NCI-H2196 (cell line): ENCODE data around the gene NFYA.

ENCODE experiments used
- DNase-seq: peaks from one replicate; lab custom pipeline; 2025; ENCODE audit not compliant: unreplicated experiment; lab: John Stamatoyannopoulos, UW

The NFYA gene

DNA sequence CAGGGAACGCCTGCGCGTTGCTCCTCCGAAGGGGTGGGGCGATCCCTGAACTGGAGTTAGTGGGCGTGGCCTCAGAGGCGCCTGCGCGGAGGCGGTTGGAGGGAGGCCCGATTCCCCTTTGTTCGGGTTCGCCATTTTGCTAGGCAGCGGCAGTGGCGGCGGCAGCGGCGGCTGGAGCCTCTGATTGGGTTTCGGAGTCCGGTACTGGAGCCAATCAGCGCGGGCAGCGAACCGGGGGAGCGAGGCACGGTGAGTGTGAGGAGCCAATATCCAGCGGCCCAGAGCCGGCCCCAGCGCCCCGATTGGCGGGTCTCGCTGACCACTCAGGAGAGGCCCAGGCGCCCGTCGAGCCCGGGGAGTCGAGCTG, at the start of gene NFYA:
NFYA (plus strand) TSS at position 139 of the 367 bp plus-strand sequence. CDS start 6,116 bp downstream, outside the sequence.
- DNase-seq = no peak

- DNase-seq = no peak
These were observed 49.7 kb upstream of the NFYA start for GRCh38 chr6:41023114-41023513.

GRCh38 chr6:41025966-41026530, 46.7 kb upstream of the NFYA start:
- no peak for DNase-seq

- no peak for DNase-seq
These were observed 45.5 kb upstream of the NFYA start for GRCh38 chr6:41027241-41027640.

DNA sequence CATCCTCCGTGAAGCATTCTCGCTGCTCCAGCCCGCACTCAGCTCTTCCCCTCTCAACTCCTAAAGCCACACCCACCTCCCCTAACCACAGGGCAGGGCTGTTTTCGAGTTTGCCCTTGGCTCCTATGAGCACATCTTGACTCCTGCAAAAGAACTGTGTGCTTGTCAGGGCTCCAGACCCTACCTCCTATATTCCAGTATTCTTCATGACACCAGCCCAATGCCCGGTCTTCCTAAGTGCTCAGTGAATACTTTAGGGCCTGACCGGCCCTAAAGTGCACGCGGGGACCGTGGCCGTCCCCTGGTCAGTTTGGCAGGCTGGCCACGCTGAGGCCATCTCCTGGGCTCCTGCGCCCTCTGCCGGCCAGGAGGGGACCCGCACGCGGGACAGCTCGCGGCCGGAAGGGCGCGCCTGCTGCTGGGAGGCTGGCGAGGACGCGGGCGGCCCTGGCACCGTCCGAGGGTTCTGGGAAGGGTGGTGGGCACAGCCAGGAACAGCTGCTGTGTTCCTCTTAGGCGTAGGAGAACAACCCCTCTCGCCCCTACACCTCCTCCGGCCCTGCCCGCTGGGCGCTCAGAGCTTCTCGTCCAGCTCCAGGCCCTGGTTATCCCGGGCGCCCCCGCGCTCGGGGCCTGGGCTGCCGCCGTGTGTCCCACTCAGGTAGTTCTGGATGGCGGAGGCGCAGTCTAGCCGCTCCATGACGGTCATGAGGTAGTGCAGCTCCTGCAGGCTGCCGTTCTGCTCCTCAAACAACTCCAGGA, 44.8 kb upstream of the NFYA start:
- peak; percentile 60 for DNase-seq

DNA sequence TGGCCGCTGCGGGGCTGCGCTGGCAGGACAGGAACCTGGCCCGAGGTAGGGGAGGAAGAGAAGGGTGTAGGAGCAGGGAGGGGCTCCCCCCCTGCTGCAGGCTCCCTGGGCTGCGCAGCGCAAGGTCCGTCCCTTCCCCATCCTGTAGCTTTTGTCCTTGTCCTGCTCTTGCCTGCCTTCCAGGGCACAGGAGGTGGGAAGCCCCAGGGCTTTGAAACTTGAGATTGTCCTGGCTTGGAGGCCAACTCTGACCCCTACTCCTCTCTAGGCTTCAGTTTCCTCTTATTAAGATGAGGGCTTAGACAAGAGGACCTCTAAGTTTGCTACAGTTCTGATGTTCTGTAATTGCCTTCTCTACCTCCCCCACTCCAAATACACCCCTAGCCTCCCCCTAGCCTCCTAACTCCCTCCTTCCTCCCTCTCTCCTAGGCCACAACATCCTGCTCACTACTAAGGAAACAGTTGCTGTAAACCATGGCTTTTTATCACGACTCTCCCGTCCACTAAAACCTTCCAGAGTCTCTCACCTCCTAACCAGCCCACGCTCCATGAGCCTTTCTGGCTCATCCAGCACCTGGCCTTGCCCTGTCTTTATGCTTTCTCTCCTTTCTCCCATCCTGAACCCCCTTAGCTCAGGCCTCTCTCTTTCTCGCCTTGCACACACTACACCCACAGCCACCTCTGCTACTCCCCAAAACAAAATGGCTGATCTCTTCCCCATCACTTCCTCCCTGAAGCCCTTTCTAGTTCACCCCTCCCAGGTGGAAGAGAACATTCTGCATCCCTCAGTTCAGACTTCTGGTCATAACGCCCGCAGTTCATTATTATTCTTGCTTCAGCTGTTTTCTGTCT, 44.0 kb upstream of the NFYA start:
- DNase-seq = peak; percentile 12

GRCh38 chr6:41032830-41033229, 39.9 kb upstream of the NFYA start:
- DNase-seq = no peak

DNA sequence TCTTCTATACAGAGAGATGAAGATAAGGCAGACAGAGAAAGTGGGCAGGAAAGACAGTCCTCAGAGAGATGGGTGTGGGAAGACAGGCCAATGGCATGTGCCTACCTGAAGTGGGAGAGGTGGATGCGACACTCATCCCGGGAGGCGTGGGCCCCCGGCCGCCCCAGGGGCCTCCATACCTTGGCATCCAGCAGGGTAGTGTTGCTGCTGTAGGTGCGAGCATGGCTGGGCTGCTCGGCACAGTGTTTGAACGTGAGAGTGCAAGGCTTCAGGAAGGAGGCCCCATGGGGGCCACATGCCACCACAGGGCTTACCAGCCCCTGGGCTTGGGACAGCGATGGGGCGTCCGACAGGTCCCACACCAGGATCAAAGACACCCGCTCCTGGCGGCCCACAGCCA, 39.0 kb upstream of the NFYA start:
- DNase-seq = no peak

DNA sequence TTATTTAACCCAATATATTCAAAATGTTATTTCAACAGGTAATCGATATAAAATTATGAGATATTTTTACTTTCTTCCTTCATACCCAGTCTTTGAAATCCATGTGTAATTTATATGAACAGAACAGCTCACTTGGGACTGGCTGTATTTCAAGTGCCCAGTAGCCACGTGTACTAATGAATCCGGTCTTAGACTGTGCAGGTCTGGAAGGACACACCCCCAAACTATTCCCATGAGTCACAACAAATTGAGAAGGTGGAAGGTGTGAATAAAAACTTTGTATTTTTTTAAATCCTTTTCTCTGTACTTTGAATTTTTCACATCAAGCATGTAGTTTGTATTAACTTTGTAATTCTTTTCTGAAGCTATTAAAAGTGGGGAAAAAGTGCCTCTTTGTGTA, 36.6 kb upstream of the NFYA start:
- no peak for DNase-seq

DNA sequence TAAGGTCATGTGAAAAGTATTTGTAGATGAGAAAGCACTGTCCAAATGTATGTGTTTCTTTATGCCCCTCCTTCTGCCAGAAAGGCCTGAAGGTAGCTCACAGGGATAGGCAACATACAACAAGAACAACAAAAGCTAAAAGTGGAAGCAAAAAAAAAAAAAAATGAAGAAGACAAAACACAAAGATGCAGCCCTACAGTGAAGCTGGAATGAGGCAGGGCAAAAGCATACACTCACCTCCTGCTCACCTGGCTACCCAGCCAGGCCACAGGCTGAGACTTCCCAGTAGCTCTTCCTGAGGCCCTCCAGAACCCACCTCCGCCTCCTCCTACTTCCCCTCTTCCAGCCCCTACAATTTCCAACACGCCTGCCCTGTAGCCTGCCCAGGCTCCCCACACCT, 36.2 kb upstream of the NFYA start:
- DNase-seq = no peak

DNA sequence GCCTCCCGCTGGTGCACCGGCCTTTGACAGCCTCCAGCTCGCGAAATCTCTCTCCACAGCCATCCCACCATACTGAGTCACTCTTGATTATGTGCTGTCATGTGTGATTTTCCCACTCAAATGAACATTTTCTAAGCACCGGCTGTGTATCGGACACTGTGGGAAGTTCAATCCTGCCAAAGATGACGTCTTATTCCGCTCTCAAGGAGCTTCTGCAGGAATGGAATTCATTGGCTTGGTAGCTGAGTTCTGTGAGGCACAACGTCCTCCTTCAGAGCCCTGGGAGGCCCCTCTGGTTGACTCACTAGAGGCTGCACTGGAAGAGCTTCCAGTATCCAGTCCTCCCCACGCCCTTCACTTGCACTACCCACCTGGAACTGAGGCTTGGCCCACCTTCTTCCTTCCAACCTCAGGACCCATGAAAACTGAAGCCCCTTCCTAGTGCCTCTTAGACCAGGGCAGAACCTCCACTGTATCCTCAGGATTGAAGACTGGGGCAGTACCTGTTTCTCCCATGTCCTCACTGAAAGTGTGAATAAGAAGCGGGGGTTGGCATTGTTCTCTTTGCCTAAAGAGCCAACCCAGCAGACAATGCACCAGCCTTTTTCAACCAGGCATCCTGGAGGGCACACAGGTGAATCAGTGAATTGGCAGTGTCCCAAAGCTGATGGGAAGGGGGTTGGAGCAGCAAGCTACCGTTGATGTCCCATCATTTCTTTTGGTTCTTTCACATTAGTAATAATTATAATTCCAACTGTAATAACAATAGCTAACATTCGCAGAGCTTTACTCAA, 35.5 kb upstream of the NFYA start:
- no peak for DNase-seq

DNA sequence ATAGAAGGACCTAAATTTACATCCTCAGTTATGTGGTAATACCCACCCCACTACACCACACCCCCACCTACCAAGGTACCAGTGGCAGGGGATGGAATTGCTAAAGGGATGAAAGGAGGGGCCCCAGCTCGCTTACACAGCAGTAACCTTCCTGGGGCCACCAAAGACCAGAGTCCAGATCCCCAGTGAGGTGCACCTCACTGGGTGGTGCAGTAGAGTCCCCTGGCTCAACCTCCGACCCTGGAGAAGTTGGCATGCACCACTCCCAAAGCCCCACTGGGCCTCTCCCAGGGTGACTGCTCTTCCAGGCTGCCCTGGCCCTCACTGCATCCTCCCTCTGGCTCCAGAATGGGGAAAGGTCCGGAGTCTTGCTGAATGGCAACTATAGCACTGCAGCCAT, 34.6 kb upstream of the NFYA start:
- DNase-seq = no peak

GRCh38 chr6:41039060-41039998, 33.4 kb upstream of the NFYA start, which contains the start of gene UNC5CL:
UNC5CL (minus strand) TSS chr6:41039221; CDS start chr6:41035074, 4,147 bp downstream.
- DNase-seq = peak; percentile 75

- DNase-seq = peak; percentile 25
These were observed 32.5 kb upstream of the NFYA start for GRCh38 chr6:41040101-41040939.

DNA sequence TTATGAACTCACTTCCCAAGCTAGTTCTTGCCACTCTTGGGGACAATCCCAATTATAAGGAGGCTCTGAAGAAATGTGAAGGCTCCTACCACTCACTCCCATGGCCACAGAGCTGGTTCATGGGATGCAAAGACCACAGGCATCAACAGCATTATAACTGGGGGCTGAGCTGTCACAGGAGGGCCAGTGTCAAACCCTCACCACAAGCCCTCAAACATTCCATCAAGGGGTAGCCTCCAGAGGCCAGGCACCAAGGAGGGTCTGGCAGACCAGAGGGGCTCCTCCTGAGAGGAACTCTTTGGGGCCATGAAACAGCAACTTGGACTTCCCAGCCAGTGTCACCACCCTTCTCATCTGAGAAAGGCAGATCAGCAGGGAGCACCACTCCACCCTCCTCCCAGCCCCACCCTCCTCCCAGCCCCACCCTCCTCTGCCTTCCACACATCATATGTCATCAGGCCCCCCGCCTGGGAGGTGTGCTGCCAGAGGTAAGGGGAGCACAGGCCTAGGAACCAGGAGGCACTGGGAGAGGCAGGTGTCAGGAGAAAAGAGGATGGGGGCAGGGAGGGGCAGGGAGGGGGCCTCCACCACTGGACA, 31.7 kb upstream of the NFYA start:
- DNase-seq = no peak

DNA sequence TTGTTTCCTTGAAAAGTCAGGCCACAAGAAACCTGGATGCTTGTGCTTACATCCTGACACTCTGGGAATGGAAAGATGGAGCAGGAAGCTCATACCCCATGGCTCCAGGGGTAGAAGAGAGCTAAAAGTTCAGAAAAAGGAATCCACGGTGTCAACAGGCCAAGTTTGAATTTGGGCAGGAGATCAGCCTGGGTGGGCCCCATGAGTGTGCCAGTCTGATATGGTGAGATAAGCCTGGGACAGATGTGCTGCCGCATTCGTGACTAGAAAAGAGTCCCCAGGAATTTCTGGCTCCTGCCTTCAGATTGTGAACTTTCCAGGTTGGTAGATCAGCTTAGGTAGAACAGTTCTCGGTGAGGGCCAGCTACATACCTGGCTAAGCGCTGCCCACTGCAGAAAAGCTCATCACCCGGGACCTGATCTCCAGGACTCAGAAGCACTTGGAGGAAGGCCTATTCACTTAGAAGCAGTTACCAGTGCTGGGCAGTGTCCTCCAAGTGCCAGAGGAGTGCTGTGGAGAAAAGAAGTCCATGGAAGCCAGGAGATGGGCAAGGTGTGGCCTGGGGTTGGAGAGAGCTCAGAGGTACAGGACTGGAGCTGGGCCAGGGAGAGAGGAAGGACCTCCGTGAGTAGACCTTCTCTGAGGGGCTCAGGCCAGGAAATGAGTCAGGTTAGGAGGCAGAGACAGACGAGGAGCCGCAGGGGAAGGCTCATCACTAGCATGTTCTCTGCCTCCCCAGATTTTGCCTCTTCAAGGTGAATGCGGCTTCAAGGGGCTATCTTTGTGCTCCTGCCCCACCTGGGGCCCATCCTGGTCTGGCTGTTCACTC, 30.3 kb upstream of the NFYA start, which contains the start of gene TSPO2:
TSPO2 (plus strand) TSS at position 242 of the 830 bp plus-strand sequence; CDS start at position 761, 519 bp downstream.
- DNase-seq = no peak

- DNase-seq = no peak
These were observed 29.6 kb upstream of the NFYA start for GRCh38 chr6:41043151-41043550.

DNA sequence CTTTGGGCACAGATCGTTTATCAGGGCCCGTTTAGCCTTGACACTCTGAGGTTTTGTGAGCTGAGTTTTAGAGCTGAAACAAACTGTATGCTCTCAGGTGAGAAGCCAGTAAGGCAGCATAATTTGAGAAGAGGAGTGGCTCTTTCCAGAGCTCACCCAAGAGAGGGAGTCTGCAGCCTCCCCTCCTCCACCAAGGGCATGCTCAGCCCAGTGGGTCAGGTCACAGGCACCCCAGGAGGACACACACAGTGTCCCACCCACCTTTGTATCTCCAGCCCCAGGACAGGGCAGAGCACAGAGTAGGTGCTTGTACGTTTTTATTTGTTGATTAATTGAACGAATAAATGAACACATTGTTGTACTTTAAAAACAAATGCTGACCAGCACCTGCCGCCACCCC, 27.1 kb upstream of the NFYA start:
- DNase-seq = no peak
